IMR-90 (cell line): ENCODE results near the gene ADGRG1. TPM values are rescaled to one million over a fixed set of nuclear protein-coding genes. Genes with fewer than 3 reads are reported as not detected.

Experiments
- ATAC-seq: fragments of 200-7000 bp; cut with Tn5 transposase; 2 replicates; pipeline ENCODE4 v1.9.1; 2020; ENCODE audit warnings: low read depth, mild to moderate bottlenecking, moderate library complexity
- BruUV-seq: library from RNA; stranded (reverse); fragments of 400-500 nt; replicated peaks from 2 replicates; lab custom pipeline; 2021; lab: Mats Ljungman, UMichigan
- CTCF ChIA-PET: fragments of 300-600 bp; formaldehyde crosslinking; extraction: SDS; loops from one replicate; lab custom pipeline; 2021; ENCODE audit warnings: antibody characterized with exemption; lab: Yijun Ruan, JAX
- POLR2A ChIA-PET: fragments of 300-600 bp; sonication (Branson Sonifier 250); formaldehyde crosslinking; loops from one replicate; lab custom pipeline; 2022; ENCODE audit warnings: antibody characterized with exemption; ENCODE audit not compliant: unreplicated experiment; lab: Charles Lee
- DNase-seq: peaks from one replicate; pipeline ENCODE4 v3.0.0; 2013
- H2AFZ ChIP-seq: replicated peaks from 2 replicates; pipeline ENCODE3; 2013; ENCODE audit warnings: low read length, mild to moderate bottlenecking; ENCODE audit not compliant: poor library complexity
- H2AK5ac ChIP-seq: 2 replicates; pipeline ENCODE4 v1.6.1; 2013; ENCODE audit warnings: low read depth, low read length, inconsistent platforms
- H2AK9ac ChIP-seq: replicated peaks from 2 replicates; pipeline ENCODE3; 2013; ENCODE audit warnings: mild to moderate bottlenecking, low read depth, low read length, moderate library complexity; ENCODE audit not compliant: poor library complexity
- H2BK120ac ChIP-seq: 2 replicates; pipeline ENCODE4 v1.6.1; 2013; ENCODE audit warnings: low read depth, low read length, inconsistent platforms
- H2BK15ac ChIP-seq: 3 replicates; pipeline ENCODE4 v1.6.1; 2013; ENCODE audit warnings: low read depth, low read length, inconsistent platforms
- H2BK20ac ChIP-seq: 2 replicates; pipeline ENCODE4 v1.6.1; 2013; ENCODE audit warnings: low read depth, mild to moderate bottlenecking, inconsistent platforms, low read length, moderate library complexity
- H2BK5ac ChIP-seq: 2 replicates; pipeline ENCODE4 v1.6.1; 2013; ENCODE audit warnings: mild to moderate bottlenecking, low read depth, low read length, inconsistent platforms; ENCODE audit not compliant: poor library complexity, severe bottlenecking
- H3K14ac ChIP-seq: replicated peaks from 2 replicates; pipeline ENCODE4 v1.6.1; 2013; ENCODE audit warnings: low read depth, low read length, inconsistent platforms
- H3K18ac ChIP-seq: 2 replicates; pipeline ENCODE4 v1.6.1; 2013; ENCODE audit warnings: low read depth, low read length, control low read depth
- H3K23ac ChIP-seq: 2 replicates; pipeline ENCODE4 v1.6.1; 2013; ENCODE audit warnings: low read depth, low read length, inconsistent platforms
- H3K27ac ChIP-seq: 2 replicates; pipeline ENCODE4 v1.5.1; 2013; ENCODE audit warnings: mild to moderate bottlenecking, control low read depth, low read length; ENCODE audit not compliant: insufficient read depth
- H3K27me3 ChIP-seq: 2 replicates; pipeline ENCODE4 v1.6.1; 2013; ENCODE audit warnings: low read length; ENCODE audit not compliant: control insufficient read depth, insufficient read depth
- H3K36me3 ChIP-seq: 2 replicates; pipeline ENCODE4 v1.6.1; 2013; ENCODE audit warnings: low read length, mixed read lengths; ENCODE audit not compliant: control insufficient read depth, insufficient read depth
- H3K4ac ChIP-seq: 2 replicates; pipeline ENCODE4 v1.6.1; 2013; ENCODE audit warnings: low read depth, low read length, inconsistent platforms
- H3K4me1 ChIP-seq: 2 replicates; pipeline ENCODE4 v1.6.1; 2013; ENCODE audit warnings: low read length, mixed read lengths; ENCODE audit not compliant: control insufficient read depth, insufficient read depth
- H3K4me2 ChIP-seq: 2 replicates; pipeline ENCODE4 v1.6.1; 2013; ENCODE audit warnings: low read depth, mild to moderate bottlenecking, control low read depth, low read length, moderate library complexity
- H3K4me3 ChIP-seq: 2 replicates; pipeline ENCODE4 v1.5.1; 2013; ENCODE audit warnings: low read depth, mild to moderate bottlenecking, control low read depth, low read length, moderate library complexity; ENCODE audit not compliant: insufficient read depth
- H3K56ac ChIP-seq: 2 replicates; pipeline ENCODE4 v1.6.1; 2013; ENCODE audit warnings: low read length, inconsistent platforms; ENCODE audit not compliant: insufficient read depth; ENCODE audit errors: extremely low read depth
- H3K79me1 ChIP-seq, 2 experiments: 2 replicates each; pipeline ENCODE4 v1.6.1; 2013; ENCODE audit warnings: low read length in 2 of 2, inconsistent platforms in 1 of 2, low read depth in 1 of 2
- H3K9ac ChIP-seq: 2 replicates; pipeline ENCODE4 v1.6.1; 2013; ENCODE audit warnings: low read depth, low read length, control low read depth
- H3K9me1 ChIP-seq: 2 replicates; pipeline ENCODE4 v1.6.1; 2013; ENCODE audit warnings: low read length, inconsistent platforms; ENCODE audit not compliant: insufficient read depth
- H3K9me3 ChIP-seq: 2 replicates; pipeline ENCODE4 v1.6.1; 2013; ENCODE audit warnings: low read length; ENCODE audit not compliant: control insufficient read depth, insufficient read depth
- H4K20me1 ChIP-seq: 2 replicates; pipeline ENCODE4 v1.6.1; 2013; ENCODE audit warnings: low read length, inconsistent platforms; ENCODE audit not compliant: insufficient read depth
- H4K5ac ChIP-seq: 2 replicates; pipeline ENCODE4 v1.6.1; 2013; ENCODE audit warnings: mild to moderate bottlenecking, low read depth, low read length, control low read depth
- H4K8ac ChIP-seq, 2 experiments: 2 replicates each; pipeline ENCODE4 v1.6.1; 2013; ENCODE audit warnings: low read depth in 2 of 2, low read length in 2 of 2, control low read depth in 1 of 2, inconsistent platforms in 1 of 2
- H4K91ac ChIP-seq: 2 replicates; pipeline ENCODE4 v1.6.1; 2013; ENCODE audit warnings: low read depth, low read length, inconsistent platforms; ENCODE audit not compliant: insufficient read depth
- BHLHE40 ChIP-seq: fragments of 150-350 bp; IDR thresholded peaks from 2 replicates; pipeline ENCODE4 v1.6.1; 2016; ENCODE audit warnings: mild to moderate bottlenecking, low read depth, low read length
- CEBPB ChIP-seq: IDR thresholded peaks from 2 replicates; pipeline ENCODE4 v1.6.1; 2012; ENCODE audit warnings: low read depth, low read length, improper control_type of control experiment
- FOS ChIP-seq: fragments of 150-350 bp; IDR thresholded peaks from 2 replicates; pipeline ENCODE4 v1.6.1; 2016; ENCODE audit warnings: low read depth, low read length
- MAFK ChIP-seq: IDR thresholded peaks from 2 replicates; pipeline ENCODE4 v1.6.1; 2012; ENCODE audit warnings: low read depth, low read length, improper control_type of control experiment
- MAZ ChIP-seq: IDR thresholded peaks from 2 replicates; pipeline ENCODE4 v1.6.1; 2012; ENCODE audit warnings: low read depth, mild to moderate bottlenecking, low read length, improper control_type of control experiment, moderate library complexity, borderline replicate concordance
- MXI1 ChIP-seq: IDR thresholded peaks from 2 replicates; pipeline ENCODE4 v1.6.1; 2012; ENCODE audit warnings: low read depth, mild to moderate bottlenecking, low read length, moderate library complexity, borderline replicate concordance
- NFE2L2 ChIP-seq: fragments of 150-350 bp; IDR thresholded peaks from 2 replicates; pipeline ENCODE4 v1.6.1; 2016; ENCODE audit warnings: low read depth, mild to moderate bottlenecking, low read length
- POLR2A ChIP-seq: IDR thresholded peaks from 2 replicates; pipeline ENCODE4 v1.6.1; 2012; ENCODE audit warnings: mild to moderate bottlenecking, low read depth, low read length
- RAD21 ChIP-seq: IDR thresholded peaks from 2 replicates; pipeline ENCODE4 v1.6.1; 2012; ENCODE audit warnings: low read length, improper control_type of control experiment
- RCOR1 ChIP-seq: IDR thresholded peaks from 2 replicates; pipeline ENCODE4 v1.6.1; 2012; ENCODE audit warnings: mild to moderate bottlenecking, low read length, improper control_type of control experiment; ENCODE audit not compliant: insufficient replicate concordance
- RFX5 ChIP-seq: IDR thresholded peaks from 2 replicates; pipeline ENCODE4 v1.8.0; 2012; ENCODE audit warnings: low read depth, mild to moderate bottlenecking, low read length, moderate library complexity
- SMC3 ChIP-seq: fragments of 150-350 bp; IDR thresholded peaks from 2 replicates; pipeline ENCODE4 v1.6.1; 2016; ENCODE audit warnings: low read depth, mild to moderate bottlenecking, antibody characterized with exemption, low read length, moderate library complexity
- WGBS, 2 experiments: methylation state at CpG; one replicate each; pipeline versions ENCODE4 v1.1.5 to v1.1.7; 2013; ENCODE audit warnings: missing lambda C conversion rate in 2 of 2; ENCODE audit not compliant: insufficient read length in 1 of 2; ENCODE audit errors: extremely low coverage in 2 of 2; 5-methylcytosine and 5-hydroxymethylcytosine counted together
- dilution Hi-C: fragments of 300-500 bp; cut with HindIII; formaldehyde crosslinking; loops from one replicate; pipeline ENCODE4 v1.14.3; 2018; ENCODE audit warnings: low sequenced_read_pairs; ENCODE audit not compliant: unreplicated experiment
- in situ Hi-C: fragments of 300-500 bp; cut with MboI; formaldehyde crosslinking; loops from 3 replicates; pipeline ENCODE4 v1.14.3; 2019; ENCODE audit warnings: low sequenced_read_pairs, inconsistent platforms, mixed read lengths
- intact Hi-C: fragments of 100-400 bp; cut with micrococcal nuclease; formaldehyde crosslinking; loops from 2 replicates; pipeline ENCODE4 v1.10.0; 2022
- polyA plus RNA-seq, 3 experiments: library from polyadenylated mRNA; depleted of rRNA; stranded (reverse); fragments of >200 nt; gene quantifications; 2 replicates each; pipeline ENCODE4 v1.2.3, GENCODE V29; 2012; ENCODE audit warnings: low replicate concordance in 1 of 3
- total RNA-seq: library from RNA; depleted of rRNA; stranded (reverse); fragments of >200 nt; gene quantifications from 2 replicates; pipeline ENCODE4 v1.2.3, GENCODE V29; 2012
- TF ChIP-seq, protein P1 (sequence below): fragments of 150-350 bp; IDR thresholded peaks from 2 replicates; pipeline ENCODE4 v1.6.1; 2016; ENCODE audit warnings: low read depth, mild to moderate bottlenecking, low read length, moderate library complexity, borderline replicate concordance
- TF ChIP-seq, protein P2 (sequence below): conservative IDR thresholded peaks from 2 replicates; pipeline ENCODE4 v1.5.1; 2012; ENCODE audit warnings: mild to moderate bottlenecking, low read depth, low read length, improper control_type of control experiment

Gene ADGRG1
- total and polyA plus RNA-seq, 2 of the 4 experiments (the other 2 are of a cell fraction): 0.90 to 8.4 TPM

DNA sequence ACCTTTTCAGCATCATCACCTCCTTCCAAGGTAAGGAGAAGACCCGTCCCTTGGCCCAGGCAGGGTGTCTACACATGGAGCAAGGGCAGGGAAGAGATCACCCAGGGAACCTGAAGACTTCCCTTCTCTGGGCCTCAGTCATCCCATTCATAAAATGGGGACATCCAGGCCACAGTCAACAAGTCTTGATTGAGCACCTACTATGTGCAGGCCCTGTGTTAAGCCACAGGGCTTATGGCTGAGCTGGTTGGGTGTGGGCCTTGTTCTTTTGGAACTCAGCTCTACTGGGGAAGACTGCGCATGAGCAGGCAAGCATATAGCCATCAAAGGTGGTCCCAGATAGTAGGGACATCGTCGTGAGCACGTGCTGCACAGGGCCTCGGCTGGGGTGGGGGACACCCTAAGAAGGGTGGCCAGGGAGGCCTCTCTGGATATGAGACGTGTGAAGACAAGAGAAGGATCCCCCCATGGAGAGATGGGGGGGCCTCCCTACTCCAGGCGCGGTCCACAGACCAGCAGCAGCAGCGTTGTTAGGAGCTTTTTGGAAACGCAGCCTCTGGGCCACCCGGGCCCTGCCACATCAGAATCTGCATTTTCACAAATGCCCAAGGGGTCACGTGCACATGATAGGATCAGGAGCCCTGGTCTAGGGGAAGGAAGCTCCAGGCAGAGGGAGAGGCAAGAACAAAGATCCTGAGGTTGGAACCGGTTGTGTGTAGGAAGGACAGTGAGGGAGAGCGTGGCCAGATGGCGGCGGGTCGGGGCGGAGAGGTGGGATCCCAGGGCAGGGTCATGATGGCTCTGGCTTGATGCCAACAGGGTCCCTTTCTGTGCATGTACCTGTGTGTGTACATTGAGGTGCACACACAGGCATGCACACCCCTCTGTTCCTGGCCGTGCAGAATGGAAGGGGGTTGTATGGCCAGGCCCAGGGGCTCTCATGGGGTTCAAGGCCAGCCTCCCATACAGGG lies 33.8 kb downstream of the ADGRG1 start:
- no peaks in the 10 kb centered on the region for H3K4me1 ChIP-seq
- H2BK20ac ChIP-seq: no peak overlapping the region
- dilution Hi-C loops: no loop called here
- H4K5ac ChIP-seq: no peak overlapping the region
- H3K23ac ChIP-seq: no peak overlapping the region
- no peak overlapping the region for H2AK9ac ChIP-seq
- no peak overlapping the region for H2AFZ ChIP-seq
- ATAC-seq (no peak), DNase-seq (no peak)
- H2AK5ac ChIP-seq: no peak overlapping the region
- H3K56ac ChIP-seq: no peak overlapping the region
- in situ Hi-C loops: no loop called here
- H3K18ac ChIP-seq: no peak overlapping the region
- H3K9ac ChIP-seq: no peak overlapping the region
- no peak overlapping the region for H3K4me2 ChIP-seq
- H3K27me3 ChIP-seq: peaks cover under 1% of the 10 kb centered on the region; the same call in 1 of the 2 replicates
- H3K9me3 ChIP-seq: no peaks in the 10 kb centered on the region
- WGBS, 2 experiments: 92% methylated on average over 7 of the region's 20 CpGs; no CpG with 5 or more reads in 1 of the 2 experiments
- intact Hi-C loops: no loop called here
- no peak overlapping the region for H2BK15ac ChIP-seq
- H2BK5ac ChIP-seq: no peak overlapping the region
- no peak overlapping the region for H3K4ac ChIP-seq
- H3K27ac ChIP-seq: no peak overlapping the region
- H3K14ac ChIP-seq: no peak overlapping the region
- no TSS peak for BruUV-seq
- H4K20me1 ChIP-seq: no peaks in the 10 kb centered on the region
- POLR2A ChIA-PET: no interaction called here
- no peaks in the 10 kb centered on the region for H3K79me1 ChIP-seq
- H3K9me1 ChIP-seq: no peaks in the 10 kb centered on the region; the same call in 1 of the 2 replicates
- H4K8ac ChIP-seq: no peak overlapping the region
- H3K4me3 ChIP-seq: no peak overlapping the region
- H4K91ac ChIP-seq: no peak overlapping the region
- CTCF ChIA-PET: no interaction called here
- no peak overlapping the region for H2BK120ac ChIP-seq
- no peaks in the 10 kb centered on the region for H3K36me3 ChIP-seq
- no peak for TF ChIP-seq MXI1
- TF ChIP-seq BHLHE40: no peak
- TF ChIP-seq, protein P1, sequence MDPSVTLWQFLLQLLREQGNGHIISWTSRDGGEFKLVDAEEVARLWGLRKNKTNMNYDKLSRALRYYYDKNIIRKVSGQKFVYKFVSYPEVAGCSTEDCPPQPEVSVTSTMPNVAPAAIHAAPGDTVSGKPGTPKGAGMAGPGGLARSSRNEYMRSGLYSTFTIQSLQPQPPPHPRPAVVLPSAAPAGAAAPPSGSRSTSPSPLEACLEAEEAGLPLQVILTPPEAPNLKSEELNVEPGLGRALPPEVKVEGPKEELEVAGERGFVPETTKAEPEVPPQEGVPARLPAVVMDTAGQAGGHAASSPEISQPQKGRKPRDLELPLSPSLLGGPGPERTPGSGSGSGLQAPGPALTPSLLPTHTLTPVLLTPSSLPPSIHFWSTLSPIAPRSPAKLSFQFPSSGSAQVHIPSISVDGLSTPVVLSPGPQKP: no peak
- TF ChIP-seq POLR2A: no peak
- no peak for TF ChIP-seq RAD21
- TF ChIP-seq RFX5: no peak
- no peak for TF ChIP-seq NFE2L2
- no peak for TF ChIP-seq RCOR1
- no peak for TF ChIP-seq FOS
- TF ChIP-seq MAFK: no peak
- TF ChIP-seq MAZ: no peak
- TF ChIP-seq, protein P2, sequence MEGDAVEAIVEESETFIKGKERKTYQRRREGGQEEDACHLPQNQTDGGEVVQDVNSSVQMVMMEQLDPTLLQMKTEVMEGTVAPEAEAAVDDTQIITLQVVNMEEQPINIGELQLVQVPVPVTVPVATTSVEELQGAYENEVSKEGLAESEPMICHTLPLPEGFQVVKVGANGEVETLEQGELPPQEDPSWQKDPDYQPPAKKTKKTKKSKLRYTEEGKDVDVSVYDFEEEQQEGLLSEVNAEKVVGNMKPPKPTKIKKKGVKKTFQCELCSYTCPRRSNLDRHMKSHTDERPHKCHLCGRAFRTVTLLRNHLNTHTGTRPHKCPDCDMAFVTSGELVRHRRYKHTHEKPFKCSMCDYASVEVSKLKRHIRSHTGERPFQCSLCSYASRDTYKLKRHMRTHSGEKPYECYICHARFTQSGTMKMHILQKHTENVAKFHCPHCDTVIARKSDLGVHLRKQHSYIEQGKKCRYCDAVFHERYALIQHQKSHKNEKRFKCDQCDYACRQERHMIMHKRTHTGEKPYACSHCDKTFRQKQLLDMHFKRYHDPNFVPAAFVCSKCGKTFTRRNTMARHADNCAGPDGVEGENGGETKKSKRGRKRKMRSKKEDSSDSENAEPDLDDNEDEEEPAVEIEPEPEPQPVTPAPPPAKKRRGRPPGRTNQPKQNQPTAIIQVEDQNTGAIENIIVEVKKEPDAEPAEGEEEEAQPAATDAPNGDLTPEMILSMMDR: no peak
- TF ChIP-seq CEBPB: no peak
- no peak for TF ChIP-seq SMC3
